WTC11 (cell line): ENCODE measurements around the gene CLIP2. TPM values are rescaled to one million over a fixed set of nuclear protein-coding genes. Genes with fewer than 3 reads are reported as not detected.

Experiments used
- ATAC-seq: fragments of 200-7000 bp; cut with Tn5 transposase; 2 replicates; pipeline ENCODE4 v1.10.0; 2021; ENCODE audit warnings: mild to moderate bottlenecking, moderate library complexity
- CTCF ChIA-PET: fragments of 300-600 bp; sonication (Branson Sonifier 250); formaldehyde crosslinking; loops from one replicate; lab custom pipeline; 2021; ENCODE audit warnings: antibody characterized with exemption; lab: Charles Lee
- POLR2A ChIA-PET: fragments of 350-600 bp; sonication (Branson Sonifier 250); formaldehyde crosslinking; loops from one replicate; lab custom pipeline; 2021; ENCODE audit warnings: antibody characterized with exemption; lab: Charles Lee
- DNase-seq: peaks from one replicate; pipeline ENCODE4 v3.0.0; 2021; ENCODE audit warnings: low spot score
- H3K27ac Mint-ChIP-seq: 2 replicates; pipeline ENCODE4 v1.8.0; 2021; ENCODE audit warnings: mixed read lengths
- H3K27me3 Mint-ChIP-seq: 2 replicates; pipeline ENCODE4 v1.8.0; 2021; ENCODE audit warnings: low read depth, mild to moderate bottlenecking, moderate library complexity, mixed read lengths
- H3K36me3 Mint-ChIP-seq: 2 replicates; pipeline ENCODE4 v1.8.0; 2021; ENCODE audit warnings: mixed read lengths
- H3K4me1 Mint-ChIP-seq: 2 replicates; pipeline ENCODE4 v1.8.0; 2022; ENCODE audit warnings: mixed read lengths
- H3K4me3 Mint-ChIP-seq: 2 replicates; pipeline ENCODE4 v1.8.0; 2021; ENCODE audit warnings: mild to moderate bottlenecking, moderate library complexity, mixed read lengths
- H3K9me3 Mint-ChIP-seq: 2 replicates; pipeline ENCODE4 v1.8.0; 2021; ENCODE audit warnings: mixed read lengths
- AFF4 ChIP-seq: sonication (generic); formaldehyde crosslinking; IDR thresholded peaks from 2 replicates; pipeline ENCODE4 v1.8.1; 2023; ENCODE audit warnings: mild to moderate bottlenecking, missing genetic modification reagents, borderline replicate concordance
- ATF2 ChIP-seq: sonication (generic); formaldehyde crosslinking; IDR thresholded peaks from 2 replicates; pipeline ENCODE4 v1.8.1; 2022; ENCODE audit warnings: low read depth, missing genetic modification reagents, borderline replicate concordance
- CDX4 ChIP-seq: fragments of 250-450 bp; sonication (Bioruptor Pico); IDR thresholded peaks from 2 replicates; pipeline ENCODE4 v1.9.0; 2021; ENCODE audit warnings: moderate library complexity, mild to moderate bottlenecking, inconsistent platforms, borderline replicate concordance
- ELF4 ChIP-seq: sonication (generic); formaldehyde crosslinking; IDR thresholded peaks from 2 replicates; pipeline ENCODE4 v1.8.1; 2022; ENCODE audit warnings: low read depth, mild to moderate bottlenecking, moderate library complexity, missing genetic modification reagents
- ESRRA ChIP-seq: sonication (generic); formaldehyde crosslinking; IDR thresholded peaks from 2 replicates; pipeline ENCODE4 v1.8.1; 2022; ENCODE audit warnings: mild to moderate bottlenecking, missing genetic modification reagents, borderline replicate concordance
- FOXP4 ChIP-seq: sonication (generic); formaldehyde crosslinking; IDR thresholded peaks from 2 replicates; pipeline ENCODE4 v1.8.0; 2022; ENCODE audit warnings: mild to moderate bottlenecking, missing genetic modification reagents
- JAZF1 ChIP-seq: fragments of 250-450 bp; sonication (Bioruptor Pico); IDR thresholded peaks from 2 replicates; pipeline ENCODE4 v1.9.0; 2021; ENCODE audit warnings: moderate library complexity, mild to moderate bottlenecking, inconsistent platforms
- MAX ChIP-seq: sonication (generic); formaldehyde crosslinking; IDR thresholded peaks from 2 replicates; pipeline ENCODE4 v1.8.0; 2022; ENCODE audit warnings: mild to moderate bottlenecking, missing genetic modification reagents
- MYBL2 ChIP-seq: sonication (generic); formaldehyde crosslinking; IDR thresholded peaks from 2 replicates; pipeline ENCODE4 v1.8.1; 2023; ENCODE audit warnings: mild to moderate bottlenecking, moderate library complexity, missing genetic modification reagents
- NR3C1 ChIP-seq: sonication (generic); formaldehyde crosslinking; conservative IDR thresholded peaks from 2 replicates; pipeline ENCODE4 v1.8.1; 2023; ENCODE audit warnings: low read depth, mild to moderate bottlenecking, missing genetic modification reagents
- PREB ChIP-seq: sonication (generic); formaldehyde crosslinking; IDR thresholded peaks from 2 replicates; pipeline ENCODE4 v1.8.1; 2022; ENCODE audit warnings: mild to moderate bottlenecking, missing genetic modification reagents, moderate library complexity, borderline replicate concordance
- TP53 ChIP-seq: sonication (generic); formaldehyde crosslinking; IDR thresholded peaks from 2 replicates; pipeline ENCODE4 v1.8.1; 2023; ENCODE audit warnings: mild to moderate bottlenecking, missing genetic modification reagents
- USF2 ChIP-seq: sonication (generic); formaldehyde crosslinking; IDR thresholded peaks from 2 replicates; pipeline ENCODE4 v1.8.1; 2023; ENCODE audit warnings: mild to moderate bottlenecking, missing genetic modification reagents, moderate library complexity
- ZNF416 ChIP-seq: fragments of 250-450 bp; sonication (Bioruptor Pico); IDR thresholded peaks from 2 replicates; pipeline ENCODE4 v1.9.0; 2021; ENCODE audit warnings: mild to moderate bottlenecking, inconsistent platforms
- ZNF423 ChIP-seq: fragments of 250-450 bp; sonication (Bioruptor Pico); IDR thresholded peaks from 2 replicates; pipeline ENCODE4 v2.1.2; 2022; ENCODE audit warnings: mild to moderate bottlenecking, moderate library complexity
- ZNF512 ChIP-seq: sonication (generic); formaldehyde crosslinking; IDR thresholded peaks from 2 replicates; pipeline ENCODE4 v1.8.1; 2022; ENCODE audit warnings: missing genetic modification reagents, borderline replicate concordance
- ZSCAN18 ChIP-seq: fragments of 250-450 bp; sonication (Bioruptor Pico); IDR thresholded peaks from 2 replicates; pipeline ENCODE4 v2.1.2; 2022; ENCODE audit warnings: mild to moderate bottlenecking, moderate library complexity
- total RNA-seq: library from RNA; stranded (reverse); gene quantifications from 3 replicates; pipeline ENCODE4 v1.2.3, GENCODE V29; 2021

The CLIP2 gene
- total RNA-seq, 1 experiment from 2014 or later: 48.1 TPM

- Mint-ChIP-seq H3K27me3 (peaks cover 5% of the 10 kb centered on the region), H3K4me1 (peaks cover 44% of the 10 kb centered on the region), H3K27ac (no peak overlapping the region), H3K36me3 (no peaks in the 10 kb centered on the region), H3K9me3 (no peaks in the 10 kb centered on the region), H3K4me3 (no peak overlapping the region)
- DNase-seq: no peak
- CTCF ChIA-PET: interaction anchor here (0.8 to 7.8 kb wide), 6 partner anchors 12 to 118 kb away, joined by 4 to 108 read pairs (median 16); no protein-coding TSS in a partner anchor
- TF ChIP-seq ESRRA: no peak
- no peak for TF ChIP-seq JAZF1 (CRISPR knock-in tag)
- no peak for TF ChIP-seq ZNF512 (CRISPR knock-in tag)
- TF ChIP-seq TP53: no peak
- POLR2A ChIA-PET: interaction anchor here (0.9 to 1.0 kb wide), 4 partner anchors 15 to 204 kb away, joined by 3 to 5 read pairs (median 4); partner anchors contain the start of gene LIMK1
- no peak for ATAC-seq
Observed at GRCh38 chr7:74287303-74288033, 1.7 kb upstream of the CLIP2 start.

GRCh38 chr7:74288034-74288881, 949 bp upstream of the CLIP2 start:
- Mint-ChIP-seq H3K4me3 (peak overlapping the region; percentile 85), H3K27ac (peak overlapping the region; percentile 84; the same call in 1 of the 2 replicates), H3K9me3 (no peaks in the 10 kb centered on the region), H3K36me3 (no peaks in the 10 kb centered on the region), H3K27me3 (peaks cover 5% of the 10 kb centered on the region), H3K4me1 (peaks cover 48% of the 10 kb centered on the region)
- CTCF ChIA-PET: interaction anchor here (0.6 to 7.8 kb wide), 8 partner anchors 9 to 117 kb away, joined by 3 to 108 read pairs (median 6); no protein-coding TSS in a partner anchor
- DNase-seq: no peak
- ATAC-seq: no peak
- POLR2A ChIA-PET: interaction anchor here (0.7 to 1.0 kb wide), 4 partner anchors 12 to 87 kb away, joined by 3 to 5 read pairs (median 4); no protein-coding TSS in a partner anchor
- TF ChIP-seq NR3C1 (CRISPR knock-in tag) (no peak), MAX (no peak), MYBL2 (CRISPR knock-in tag) (no peak), ATF2 (CRISPR knock-in tag) (no peak), ELF4 (no peak), ZNF416 (CRISPR knock-in tag) (no peak), AFF4 (CRISPR knock-in tag) (no peak), ZSCAN18 (no peak), PREB (CRISPR knock-in tag) (no peak), USF2 (CRISPR knock-in tag) (no peak), FOXP4 (CRISPR knock-in tag) (no peak), ESRRA (no peak), ZNF423 (CRISPR knock-in tag) (no peak), CDX4 (CRISPR knock-in tag) (no peak)
